ENCODE data around the gene KDM4C.

KDM4C gene

GRCh38 chr9:6877671-6878161 is 119.9 kb downstream of the KDM4C start:
- H3K4me3 ChIP-seq (ENCODE audit: low read length) = no peak overlapping the region
- TF ChIP-seq, protein P1, sequence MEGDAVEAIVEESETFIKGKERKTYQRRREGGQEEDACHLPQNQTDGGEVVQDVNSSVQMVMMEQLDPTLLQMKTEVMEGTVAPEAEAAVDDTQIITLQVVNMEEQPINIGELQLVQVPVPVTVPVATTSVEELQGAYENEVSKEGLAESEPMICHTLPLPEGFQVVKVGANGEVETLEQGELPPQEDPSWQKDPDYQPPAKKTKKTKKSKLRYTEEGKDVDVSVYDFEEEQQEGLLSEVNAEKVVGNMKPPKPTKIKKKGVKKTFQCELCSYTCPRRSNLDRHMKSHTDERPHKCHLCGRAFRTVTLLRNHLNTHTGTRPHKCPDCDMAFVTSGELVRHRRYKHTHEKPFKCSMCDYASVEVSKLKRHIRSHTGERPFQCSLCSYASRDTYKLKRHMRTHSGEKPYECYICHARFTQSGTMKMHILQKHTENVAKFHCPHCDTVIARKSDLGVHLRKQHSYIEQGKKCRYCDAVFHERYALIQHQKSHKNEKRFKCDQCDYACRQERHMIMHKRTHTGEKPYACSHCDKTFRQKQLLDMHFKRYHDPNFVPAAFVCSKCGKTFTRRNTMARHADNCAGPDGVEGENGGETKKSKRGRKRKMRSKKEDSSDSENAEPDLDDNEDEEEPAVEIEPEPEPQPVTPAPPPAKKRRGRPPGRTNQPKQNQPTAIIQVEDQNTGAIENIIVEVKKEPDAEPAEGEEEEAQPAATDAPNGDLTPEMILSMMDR (conservative IDR thresholded peaks at IDR 0.05; ENCODE audit: low read depth, low read length) = no peak
- DNase-seq (ENCODE audit: low read depth) = no peak

DNA sequence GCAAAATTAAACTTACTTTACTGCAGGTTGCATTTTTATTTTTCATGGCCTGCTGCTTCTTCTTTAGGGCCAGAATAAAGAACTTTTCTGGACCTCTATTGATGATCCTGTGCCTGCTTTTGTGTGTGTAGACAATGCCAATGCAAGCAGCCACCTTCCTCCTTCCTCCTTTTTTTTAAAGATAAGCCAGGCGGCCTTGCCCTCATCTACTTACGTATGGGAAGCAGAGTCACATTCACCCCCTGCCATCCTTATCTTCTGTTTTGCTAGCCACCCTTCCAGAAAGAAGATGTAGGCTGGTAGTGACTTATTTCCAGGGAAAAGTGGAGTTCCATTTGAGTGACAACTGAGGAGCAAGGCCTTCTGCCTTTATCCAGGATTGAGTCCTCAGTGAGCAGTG is 122.9 kb downstream of the KDM4C start:
- H3K4me3 ChIP-seq (ENCODE audit: low read length) = no peak overlapping the region
- no peak for DNase-seq (ENCODE audit: low read depth)
- TF ChIP-seq, protein P1 (conservative IDR thresholded peaks at IDR 0.05; ENCODE audit: low read depth, low read length) = no peak

GRCh38 chr9:6884101-6884500 is 126.3 kb downstream of the KDM4C start:
- no peak for DNase-seq (ENCODE audit: low read depth)
- TF ChIP-seq, protein P1 (conservative IDR thresholded peaks at IDR 0.05; ENCODE audit: low read depth, low read length) = no peak
- no peak overlapping the region for H3K4me3 ChIP-seq (ENCODE audit: low read length)

DNA sequence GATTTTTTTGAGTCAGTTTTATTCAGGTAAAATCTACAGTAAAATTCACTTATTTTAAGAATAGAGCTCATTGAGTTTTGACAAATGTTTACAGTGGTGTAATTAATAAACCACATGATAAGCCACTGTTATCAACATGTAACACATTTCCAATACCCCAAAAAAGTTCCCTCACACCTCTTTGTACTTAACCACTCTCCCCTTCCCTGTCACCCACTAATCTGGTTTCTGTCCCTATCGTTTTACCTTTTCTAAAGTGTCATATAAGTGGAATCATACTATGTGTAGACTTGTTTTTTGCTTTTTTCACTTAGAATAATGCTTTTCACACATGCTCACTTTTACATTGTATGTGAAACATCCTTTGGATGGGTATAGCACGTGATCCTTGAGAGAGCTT is 127.2 kb downstream of the KDM4C start:
- TF ChIP-seq, protein P1 (conservative IDR thresholded peaks at IDR 0.05; ENCODE audit: low read depth, low read length) = no peak
- DNase-seq (ENCODE audit: low read depth) = no peak

GRCh38 chr9:6887051-6887450 is 129.3 kb downstream of the KDM4C start:
- no peak for DNase-seq (ENCODE audit: low read depth)
- no peak overlapping the region for H3K4me3 ChIP-seq (ENCODE audit: low read length)
- TF ChIP-seq, protein P1 (conservative IDR thresholded peaks at IDR 0.05; ENCODE audit: low read depth, low read length) = no peak

More for the DNA sequence above, 127.2 kb downstream of the KDM4C start:
- no peak overlapping the region for H3K4me3 ChIP-seq (ENCODE audit: low read length)

GRCh38 chr9:6889868-6890267 is 132.1 kb downstream of the KDM4C start:
- no peak overlapping the region for H3K4me3 ChIP-seq (ENCODE audit: low read length)
- no peak for DNase-seq (ENCODE audit: low read depth)
- TF ChIP-seq, protein P1 (conservative IDR thresholded peaks at IDR 0.05; ENCODE audit: low read depth, low read length) = no peak

- DNase-seq (ENCODE audit: low read depth) = no peak
- no peak overlapping the region for H3K4me3 ChIP-seq (ENCODE audit: low read length)
- TF ChIP-seq, protein P1 (conservative IDR thresholded peaks at IDR 0.05; ENCODE audit: low read depth, low read length) = no peak
Measured at GRCh38 chr9:6893350-6894131, 135.8 kb downstream of the KDM4C start.
